ENCODE data around the gene CARD11.

The CARD11 gene

DNA sequence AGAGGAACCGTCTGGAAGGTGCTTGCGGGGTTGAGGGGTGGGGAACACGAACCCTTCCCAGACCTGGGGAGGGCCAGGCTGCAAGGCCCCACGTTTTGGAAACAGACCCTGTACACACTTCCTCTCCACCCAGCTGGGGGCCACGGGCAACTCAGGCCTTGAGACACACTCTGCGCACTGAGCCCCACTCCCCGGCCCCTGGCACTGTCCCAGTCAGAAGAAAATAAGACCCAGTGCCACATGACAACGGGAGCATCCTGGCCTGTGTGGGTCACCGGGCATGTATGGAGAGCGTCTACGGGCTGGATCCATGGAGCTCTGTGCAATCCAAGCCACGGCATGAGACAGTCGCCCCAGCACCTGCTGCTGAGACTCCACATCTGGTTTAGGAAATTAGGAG is 63.7 kb downstream of the CARD11 start:
- H3K9me3 ChIP-seq (ENCODE audit: insufficient read depth, low read depth, low read length), result no peaks in the 10 kb centered on the region
- H3K4me3 ChIP-seq (ENCODE audit: low read length), result no peak overlapping the region
- peaks cover 12% of the 10 kb centered on the region; the same call in 1 of the 2 replicates for H3K4me1 ChIP-seq (ENCODE audit: insufficient read depth, low read length)
- H3K36me3 ChIP-seq (ENCODE audit: insufficient read depth, low read depth, low read length), result no peaks in the 10 kb centered on the region
- no peak overlapping the region for H3K27ac ChIP-seq (ENCODE audit: low read length)
- no peaks in the 10 kb centered on the region for H3K27me3 ChIP-seq (ENCODE audit: insufficient read depth, low read length)
- H3K9ac ChIP-seq (ENCODE audit: low read depth, low read length), result no peak overlapping the region

DNA sequence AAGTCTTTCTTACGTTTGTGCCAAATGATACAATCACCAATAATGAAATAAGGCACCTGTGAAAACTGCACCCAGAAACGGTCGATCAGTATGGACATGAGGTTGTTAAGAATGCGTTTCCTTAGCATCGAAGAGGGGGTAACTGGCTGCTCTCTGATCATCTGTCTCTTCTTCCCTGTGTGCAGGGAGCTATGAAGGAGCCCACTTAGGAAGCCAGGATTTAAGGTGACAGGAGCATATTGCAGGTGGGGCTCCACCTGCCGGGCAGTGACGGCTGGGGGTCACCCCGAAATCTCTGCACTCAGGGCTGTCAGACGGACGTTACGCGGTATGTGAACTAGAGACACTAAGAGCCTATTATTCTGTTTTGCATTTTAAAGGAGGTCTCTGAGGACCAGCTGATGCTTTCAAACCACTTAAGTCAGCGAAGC is 64.5 kb downstream of the CARD11 start:
- no peak overlapping the region for H3K4me3 ChIP-seq (ENCODE audit: low read length)
- peaks cover 12% of the 10 kb centered on the region; the same call in 1 of the 2 replicates for H3K4me1 ChIP-seq (ENCODE audit: insufficient read depth, low read length)
- H3K9ac ChIP-seq (ENCODE audit: low read depth, low read length), result no peak overlapping the region
- no peaks in the 10 kb centered on the region for H3K9me3 ChIP-seq (ENCODE audit: insufficient read depth, low read depth, low read length)
- H3K36me3 ChIP-seq (ENCODE audit: insufficient read depth, low read depth, low read length), result no peaks in the 10 kb centered on the region
- H3K27ac ChIP-seq (ENCODE audit: low read length), result no peak overlapping the region
- H3K27me3 ChIP-seq (ENCODE audit: insufficient read depth, low read length), result no peaks in the 10 kb centered on the region

DNA sequence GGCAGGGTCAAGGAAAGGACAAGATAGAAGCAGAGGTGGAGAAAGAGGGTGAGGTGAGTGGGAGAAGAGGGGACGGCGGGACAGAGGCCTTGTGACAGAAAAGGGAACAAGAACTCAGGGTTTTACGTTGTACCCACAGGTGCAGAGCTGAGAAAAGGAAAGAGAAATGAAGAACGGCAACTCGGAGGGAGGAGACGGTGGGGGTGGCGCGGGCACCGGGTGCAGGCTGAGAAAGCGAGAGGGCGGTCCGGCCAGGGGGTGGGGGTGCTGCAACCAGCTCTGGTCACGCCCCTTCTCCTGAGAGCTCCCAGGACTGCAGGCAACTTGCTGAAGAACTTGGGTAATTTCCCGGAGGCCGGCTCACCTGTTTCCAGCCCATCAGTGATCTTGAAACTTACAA is 65.3 kb downstream of the CARD11 start:
- Histone ChIP-seq H3K4me3 (ENCODE audit: low read length) (peak overlapping the region; percentile 15; the same call in 1 of the 2 replicates), H3K27ac (ENCODE audit: low read length) (no peak overlapping the region), H3K9ac (ENCODE audit: low read depth, low read length) (no peak overlapping the region)

DNA sequence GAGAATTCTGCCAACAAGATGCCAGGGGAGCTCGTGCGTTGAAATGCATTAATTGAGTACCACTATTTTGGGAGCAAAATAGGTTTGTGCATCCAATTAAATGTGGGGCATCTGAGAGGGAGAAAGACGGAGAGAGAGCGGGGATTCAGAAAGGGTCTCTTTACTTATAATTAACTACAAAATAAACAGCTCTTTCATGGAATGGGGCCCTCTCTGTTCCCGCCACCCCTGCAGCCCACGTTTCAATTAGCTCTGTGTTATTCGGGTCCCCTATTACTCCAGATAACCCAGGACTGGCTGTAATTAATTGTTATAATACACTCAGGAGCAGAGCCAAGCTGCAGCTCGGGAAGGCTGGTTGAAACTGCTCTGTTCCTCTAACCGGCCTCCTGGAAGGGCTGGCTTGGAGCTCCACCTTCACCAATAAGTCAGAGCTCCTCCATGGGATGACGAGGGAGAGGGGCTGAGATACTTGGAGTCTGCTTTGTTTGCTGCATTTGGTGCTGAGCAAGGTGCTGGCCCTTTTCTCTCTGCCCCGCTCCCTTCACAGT is 67.8 kb downstream of the CARD11 start:
- H3K9me3 ChIP-seq (ENCODE audit: insufficient read depth, low read depth, low read length), result no peaks in the 10 kb centered on the region
- H3K9ac ChIP-seq (ENCODE audit: low read depth, low read length), result no peak overlapping the region
- H3K27me3 ChIP-seq (ENCODE audit: insufficient read depth, low read length), result no peaks in the 10 kb centered on the region
- peaks cover 12% of the 10 kb centered on the region; the same call in 1 of the 2 replicates for H3K4me1 ChIP-seq (ENCODE audit: insufficient read depth, low read length)
- no peak overlapping the region for H3K4me3 ChIP-seq (ENCODE audit: low read length)
- H3K36me3 ChIP-seq (ENCODE audit: insufficient read depth, low read depth, low read length), result no peaks in the 10 kb centered on the region
- no peak overlapping the region for H3K27ac ChIP-seq (ENCODE audit: low read length)

More for the DNA sequence above, 65.3 kb downstream of the CARD11 start:
- Histone ChIP-seq H3K27me3 (ENCODE audit: insufficient read depth, low read length) (no peaks in the 10 kb centered on the region), H3K36me3 (ENCODE audit: insufficient read depth, low read depth, low read length) (no peaks in the 10 kb centered on the region), H3K4me1 (ENCODE audit: insufficient read depth, low read length) (peaks cover 12% of the 10 kb centered on the region; the same call in 1 of the 2 replicates), H3K9me3 (ENCODE audit: insufficient read depth, low read depth, low read length) (no peaks in the 10 kb centered on the region)

DNA sequence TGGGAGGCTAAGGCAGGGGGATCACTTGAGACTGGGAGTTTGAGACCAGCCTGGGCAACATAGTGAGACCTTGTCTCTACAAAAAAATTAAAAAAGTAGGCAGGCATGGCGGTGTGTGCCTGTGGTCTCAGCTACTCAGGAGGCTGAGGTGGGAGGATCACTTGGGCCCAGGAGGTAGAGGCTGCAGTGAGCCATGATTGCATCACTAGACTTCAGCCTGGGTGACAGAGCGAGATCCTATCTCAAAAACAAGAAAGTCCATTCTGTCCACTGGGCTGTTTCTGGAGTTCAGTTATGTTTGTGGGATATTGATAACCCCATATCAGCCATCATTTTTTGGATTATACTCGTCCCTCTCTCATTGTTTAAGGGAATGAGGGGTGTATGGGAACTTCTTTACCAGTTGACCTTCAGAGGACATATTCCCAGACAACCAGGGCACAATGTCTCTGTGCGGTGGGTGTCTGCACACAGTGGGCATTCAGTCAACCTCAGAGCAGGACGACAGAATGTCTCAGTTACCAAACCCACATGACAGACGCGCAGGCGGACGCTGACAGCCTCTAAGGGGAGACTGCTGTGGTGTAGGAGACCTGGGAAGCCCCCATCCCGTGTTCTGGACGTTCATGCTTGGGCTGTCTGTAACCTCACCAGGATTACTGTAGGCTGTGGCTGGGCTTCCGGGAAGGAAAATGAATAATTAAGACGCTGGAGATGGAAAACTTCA is 69.4 kb downstream of the CARD11 start:
- H3K4me3 ChIP-seq (ENCODE audit: low read length), result no peak overlapping the region
- no peak overlapping the region for H3K9ac ChIP-seq (ENCODE audit: low read depth, low read length)
- no peak overlapping the region for H3K27ac ChIP-seq (ENCODE audit: low read length)
- no peaks in the 10 kb centered on the region for H3K36me3 ChIP-seq (ENCODE audit: insufficient read depth, low read depth, low read length)
- H3K4me1 ChIP-seq (ENCODE audit: insufficient read depth, low read length), result peaks cover 6% of the 10 kb centered on the region; the same call in 1 of the 2 replicates
- no peaks in the 10 kb centered on the region for H3K27me3 ChIP-seq (ENCODE audit: insufficient read depth, low read length)
- no peaks in the 10 kb centered on the region for H3K9me3 ChIP-seq (ENCODE audit: insufficient read depth, low read depth, low read length)

DNA sequence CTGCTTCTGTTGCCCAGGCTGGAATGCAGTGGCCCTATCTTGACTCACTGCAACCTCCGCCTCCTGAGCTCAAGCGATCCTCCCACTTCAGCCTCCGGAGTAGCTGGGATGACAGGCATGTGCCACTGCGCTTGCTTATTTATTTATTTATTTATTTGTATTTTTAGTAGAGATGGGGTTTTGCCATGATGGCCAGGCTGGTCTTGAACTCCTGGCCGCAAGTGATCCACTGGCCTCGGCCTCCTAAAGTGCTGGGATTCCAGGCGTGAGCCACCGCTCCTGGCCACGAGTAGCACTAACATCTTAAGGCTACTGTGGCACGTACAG is 70.9 kb downstream of the CARD11 start:
- no peaks in the 10 kb centered on the region for H3K9me3 ChIP-seq (ENCODE audit: insufficient read depth, low read depth, low read length)
- no peaks in the 10 kb centered on the region for H3K27me3 ChIP-seq (ENCODE audit: insufficient read depth, low read length)
- no peaks in the 10 kb centered on the region for H3K36me3 ChIP-seq (ENCODE audit: insufficient read depth, low read depth, low read length)
- no peak overlapping the region for H3K27ac ChIP-seq (ENCODE audit: low read length)
- no peaks in the 10 kb centered on the region for H3K4me1 ChIP-seq (ENCODE audit: insufficient read depth, low read length)
- H3K4me3 ChIP-seq (ENCODE audit: low read length), result no peak overlapping the region
- H3K9ac ChIP-seq (ENCODE audit: low read depth, low read length), result no peak overlapping the region

DNA sequence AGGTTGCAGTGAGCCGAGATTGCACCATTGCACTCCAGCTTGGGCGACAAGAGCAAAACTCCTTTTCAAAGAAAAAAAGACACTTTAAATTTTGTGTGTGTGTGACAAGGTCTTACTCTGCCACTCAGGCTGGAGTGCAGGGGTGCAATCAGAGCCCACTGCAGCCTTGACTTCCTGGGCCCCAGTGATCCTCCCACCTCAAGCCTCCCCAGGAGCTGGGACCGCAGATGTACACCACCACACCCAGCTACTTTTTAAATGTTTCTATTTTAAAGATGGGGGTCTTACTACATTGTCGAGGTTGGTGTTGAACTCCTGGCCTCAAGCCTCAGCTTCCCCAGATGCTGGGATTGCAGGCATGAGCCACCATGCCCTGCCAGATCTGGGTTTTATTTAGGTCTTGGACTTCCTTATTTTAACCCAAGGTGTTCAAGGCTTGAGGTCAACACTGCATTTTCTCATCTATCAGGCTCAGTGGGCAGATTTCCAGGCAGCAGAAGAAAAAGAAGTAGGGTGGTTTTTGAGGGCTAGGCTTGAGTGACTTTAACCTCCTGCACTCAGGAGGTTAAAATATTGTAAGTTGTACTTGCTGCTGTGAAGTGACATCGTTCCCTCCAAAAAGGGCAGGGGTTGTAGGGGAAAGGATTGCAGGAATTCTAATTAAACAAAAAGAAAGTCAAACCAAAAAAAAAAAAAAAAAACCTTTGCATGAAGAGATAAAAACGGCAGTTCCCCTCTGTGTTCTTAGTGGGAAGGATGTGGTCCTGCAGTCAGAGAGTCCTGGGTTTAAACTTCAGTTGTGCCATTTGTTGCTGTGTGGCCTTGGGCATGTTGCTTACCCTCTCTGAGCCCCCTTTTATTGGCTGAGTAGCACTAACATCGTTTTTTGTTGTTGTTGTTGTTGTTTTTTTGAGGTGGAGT is 71.5 kb downstream of the CARD11 start:
- Histone ChIP-seq H3K4me3 (ENCODE audit: low read length) (no peak overlapping the region), H3K27ac (ENCODE audit: low read length) (no peak overlapping the region), H3K4me1 (ENCODE audit: insufficient read depth, low read length) (no peaks in the 10 kb centered on the region), H3K9me3 (ENCODE audit: insufficient read depth, low read depth, low read length) (no peaks in the 10 kb centered on the region), H3K36me3 (ENCODE audit: insufficient read depth, low read depth, low read length) (no peaks in the 10 kb centered on the region), H3K27me3 (ENCODE audit: insufficient read depth, low read length) (no peaks in the 10 kb centered on the region), H3K9ac (ENCODE audit: low read depth, low read length) (no peak overlapping the region)

DNA sequence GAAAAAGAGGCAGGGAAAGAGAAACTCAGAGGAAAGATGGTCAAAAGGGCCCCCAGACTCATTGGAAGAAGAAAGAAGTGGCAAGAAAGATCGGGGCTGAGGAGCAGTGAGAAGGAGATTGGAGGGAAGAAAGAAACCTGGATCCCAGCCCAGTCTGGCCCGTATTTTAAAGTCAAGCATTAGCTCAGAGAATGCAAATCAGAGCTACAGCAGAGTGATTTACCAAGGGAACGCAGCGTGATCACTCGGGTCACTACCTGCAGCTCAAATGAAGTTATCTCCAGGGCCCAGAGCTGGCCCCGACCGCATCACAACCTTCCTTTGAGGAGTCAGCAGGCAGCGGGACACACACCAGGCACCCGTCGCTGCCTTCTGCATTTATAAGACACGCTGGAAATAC is 72.8 kb downstream of the CARD11 start:
- Histone ChIP-seq H3K9ac (ENCODE audit: low read depth, low read length) (no peak overlapping the region), H3K27me3 (ENCODE audit: insufficient read depth, low read length) (no peaks in the 10 kb centered on the region), H3K4me1 (ENCODE audit: insufficient read depth, low read length) (no peaks in the 10 kb centered on the region), H3K27ac (ENCODE audit: low read length) (no peak overlapping the region), H3K4me3 (ENCODE audit: low read length) (no peak overlapping the region), H3K9me3 (ENCODE audit: insufficient read depth, low read depth, low read length) (peaks cover 5% of the 10 kb centered on the region), H3K36me3 (ENCODE audit: insufficient read depth, low read depth, low read length) (no peaks in the 10 kb centered on the region)

DNA sequence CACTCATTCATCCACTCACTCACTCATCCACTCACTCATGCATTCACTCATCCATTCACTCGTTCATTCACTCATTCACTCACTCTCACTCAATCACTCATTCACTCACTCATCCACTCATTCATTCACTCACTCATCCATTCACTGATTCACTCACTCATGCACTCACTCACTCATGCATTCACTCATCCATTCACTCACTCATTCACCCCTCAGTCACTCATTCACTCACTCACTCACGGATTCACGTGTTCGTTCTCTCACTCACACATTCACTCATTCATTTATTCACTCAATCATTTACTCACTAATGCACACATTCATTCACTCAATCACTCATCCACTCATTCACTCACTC is 73.4 kb downstream of the CARD11 start:
- Histone ChIP-seq H3K4me1 (ENCODE audit: insufficient read depth, low read length) (no peaks in the 10 kb centered on the region), H3K36me3 (ENCODE audit: insufficient read depth, low read depth, low read length) (no peaks in the 10 kb centered on the region)

DNA sequence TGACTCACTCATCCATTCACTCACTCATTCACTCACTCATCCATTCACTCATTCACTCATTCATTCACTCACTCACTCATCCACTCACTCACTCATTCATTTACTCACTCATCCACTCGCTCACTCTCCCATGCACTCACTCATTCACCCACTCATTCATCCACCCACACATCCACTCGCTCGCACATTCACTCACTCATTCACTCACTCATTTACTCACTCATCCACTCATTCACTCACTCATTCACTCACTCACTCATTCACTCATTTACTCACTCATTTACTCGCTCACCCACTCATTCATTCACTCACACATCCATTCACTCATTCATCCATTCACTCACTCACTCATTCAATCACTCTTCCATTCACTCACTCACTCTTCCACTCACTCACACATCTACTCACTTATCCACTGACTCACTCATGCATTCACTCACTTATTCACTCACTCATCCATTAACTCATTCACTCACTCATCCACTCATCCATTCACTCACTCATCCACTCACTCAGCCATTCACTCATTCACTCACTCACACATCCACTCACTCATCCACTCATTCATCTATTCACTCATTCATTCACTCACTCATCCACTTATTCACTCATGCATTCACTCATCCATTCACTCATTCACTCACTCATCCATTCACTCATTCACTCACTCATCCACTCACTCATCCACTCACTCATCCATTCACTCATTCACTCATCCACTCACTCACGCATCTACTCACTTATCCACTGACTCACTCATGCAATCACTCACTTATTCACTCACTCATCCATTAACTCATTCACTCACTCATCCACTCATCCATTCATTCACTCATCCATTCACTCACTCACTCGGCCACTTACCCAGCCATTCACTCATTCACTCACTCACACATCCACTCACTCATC is 74.0 kb downstream of the CARD11 start:
- Histone ChIP-seq H3K4me3 (ENCODE audit: low read length) (no peak overlapping the region), H3K4me1 (ENCODE audit: insufficient read depth, low read length) (no peaks in the 10 kb centered on the region), H3K36me3 (ENCODE audit: insufficient read depth, low read depth, low read length) (no peaks in the 10 kb centered on the region), H3K27me3 (ENCODE audit: insufficient read depth, low read length) (no peaks in the 10 kb centered on the region), H3K9ac (ENCODE audit: low read depth, low read length) (no peak overlapping the region), H3K27ac (ENCODE audit: low read length) (no peak overlapping the region), H3K9me3 (ENCODE audit: insufficient read depth, low read depth, low read length) (peaks cover 9% of the 10 kb centered on the region)

More for the DNA sequence above, 73.4 kb downstream of the CARD11 start:
- H3K27me3 ChIP-seq (ENCODE audit: insufficient read depth, low read length), result no peaks in the 10 kb centered on the region
- H3K4me3 ChIP-seq (ENCODE audit: low read length), result no peak overlapping the region
- no peak overlapping the region for H3K9ac ChIP-seq (ENCODE audit: low read depth, low read length)
- H3K9me3 ChIP-seq (ENCODE audit: insufficient read depth, low read depth, low read length), result peaks cover 9% of the 10 kb centered on the region
- no peak overlapping the region for H3K27ac ChIP-seq (ENCODE audit: low read length)

All from iPS-20b (cell line).